ENCODE results near the gene EMX1.

The EMX1 gene

DNA sequence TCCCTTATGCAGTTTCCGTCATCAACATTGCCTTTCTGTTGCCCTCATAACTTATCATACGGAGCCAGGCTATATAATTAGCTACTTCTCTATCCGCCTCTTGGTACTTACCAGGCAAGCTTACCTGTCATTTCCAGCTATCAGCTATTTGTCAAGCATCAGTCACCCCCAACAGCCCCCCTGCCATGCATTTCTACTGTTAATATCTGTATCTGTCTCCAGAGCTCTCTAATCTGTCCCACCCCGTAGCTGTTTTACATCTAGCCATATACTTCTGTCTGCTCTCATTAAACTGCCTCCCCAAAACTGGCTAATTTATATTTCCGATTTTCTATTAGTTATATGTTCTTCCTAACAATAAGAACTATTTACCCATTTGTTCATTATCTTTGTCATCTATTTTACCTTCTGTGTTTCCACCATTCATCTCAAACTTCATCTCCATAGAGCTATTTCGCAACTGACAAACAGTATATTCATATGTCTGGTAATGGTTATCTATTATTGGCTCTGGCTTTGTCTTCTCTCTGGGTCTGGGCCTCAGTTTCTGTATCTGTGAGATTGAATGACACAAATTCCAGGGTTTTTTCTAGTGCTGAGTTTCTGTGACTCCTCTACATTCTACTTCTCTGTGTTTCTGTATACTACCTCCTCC is 9.6 kb downstream of the EMX1 start:
- no peak for DNase-seq

DNA sequence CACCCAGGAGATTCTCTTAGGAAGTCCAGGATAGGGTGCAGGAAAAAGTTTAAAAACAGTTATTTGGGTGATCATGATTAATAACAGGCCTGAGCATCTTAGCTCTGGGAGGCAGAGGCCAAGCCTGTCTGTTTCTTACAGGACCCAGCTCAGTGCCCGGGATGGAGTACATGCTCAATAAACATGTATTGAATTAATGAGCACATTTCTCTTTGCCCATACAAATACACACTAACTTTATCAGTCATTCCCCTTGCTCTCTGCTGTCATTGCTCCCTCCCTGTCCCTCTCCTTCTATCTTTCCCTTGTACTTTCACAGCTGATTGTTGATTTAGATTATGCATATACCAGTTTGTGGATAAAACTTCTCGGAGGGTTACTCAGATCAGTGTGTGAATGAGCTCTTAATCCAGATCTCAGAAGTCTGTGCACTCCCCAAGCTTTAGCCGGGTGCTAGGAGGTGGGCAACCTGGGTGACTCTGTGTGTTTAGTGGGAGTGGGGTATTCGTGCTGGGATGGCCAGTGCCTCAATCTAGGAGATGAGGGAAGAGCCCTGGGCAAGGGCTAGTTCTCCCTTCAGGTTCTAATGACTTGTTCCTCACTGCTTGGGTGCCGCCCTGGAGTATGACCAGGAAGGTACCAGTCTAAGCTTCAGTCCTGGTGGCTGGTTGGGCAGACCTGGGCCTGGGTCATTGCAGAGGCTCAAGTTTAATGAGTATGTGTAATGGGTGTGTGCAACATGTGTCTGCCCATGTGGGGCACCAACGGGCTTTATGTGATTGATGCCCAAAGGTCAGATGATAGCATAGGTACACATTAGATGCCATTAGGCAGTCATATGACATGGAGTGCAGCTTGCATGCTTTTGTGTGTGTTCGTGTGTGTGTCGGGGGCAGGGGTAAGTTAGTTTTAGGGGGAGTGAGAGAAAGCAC is 10.6 kb downstream of the EMX1 start:
- no peak for DNase-seq

DNA sequence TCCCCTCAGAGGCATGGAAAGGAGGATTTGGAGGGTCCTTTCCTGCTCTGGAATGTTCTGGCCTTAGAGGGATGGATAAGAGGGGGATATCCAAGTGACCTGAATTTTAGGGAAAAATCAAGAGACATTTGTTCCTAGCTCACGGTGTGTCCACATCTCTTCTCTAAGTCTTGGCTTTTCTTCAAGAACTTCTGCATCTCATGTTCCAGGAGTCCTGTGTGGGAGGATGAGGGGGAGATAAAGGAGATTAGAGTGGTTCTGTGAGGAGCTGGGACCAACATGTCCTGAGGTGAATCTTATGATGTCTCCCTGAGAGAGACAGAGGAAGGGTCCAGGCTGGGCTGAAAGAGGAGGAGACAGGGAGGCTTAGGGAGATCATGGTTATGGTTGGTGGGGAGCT is 11.7 kb downstream of the EMX1 start:
- DNase-seq = no peak

DNA sequence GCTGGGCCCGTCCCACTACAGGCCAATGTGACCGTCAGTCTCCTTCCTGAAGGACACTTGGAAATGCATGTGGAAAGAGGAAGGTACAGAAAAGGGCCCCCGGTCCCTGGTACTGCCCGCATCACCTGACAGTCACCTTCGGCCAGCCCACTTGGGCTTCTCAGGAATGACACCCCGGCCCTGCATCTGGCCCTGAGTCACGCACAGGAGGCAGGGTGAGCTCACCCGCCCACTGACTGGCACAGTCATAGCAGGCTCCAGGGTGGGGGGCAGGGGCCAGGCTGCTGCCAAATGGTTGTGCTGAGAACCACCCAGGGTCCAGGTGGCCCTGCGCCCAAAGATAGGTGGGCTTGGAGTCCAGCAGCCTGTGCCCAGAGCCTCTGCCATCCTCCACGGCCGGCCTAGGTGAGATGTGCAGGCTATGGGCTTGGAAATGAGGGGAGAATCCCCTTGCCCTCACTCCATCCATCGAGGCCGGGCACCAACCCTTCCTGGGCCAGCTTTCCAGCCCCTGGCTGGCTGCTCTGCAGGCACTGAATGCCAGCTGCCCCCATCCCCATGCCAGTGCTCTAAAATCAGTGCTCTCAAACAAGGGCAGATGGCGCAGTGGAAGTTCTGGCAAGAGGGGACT is 14.1 kb downstream of the EMX1 start:
- DNase-seq = peak; percentile 29

DNA sequence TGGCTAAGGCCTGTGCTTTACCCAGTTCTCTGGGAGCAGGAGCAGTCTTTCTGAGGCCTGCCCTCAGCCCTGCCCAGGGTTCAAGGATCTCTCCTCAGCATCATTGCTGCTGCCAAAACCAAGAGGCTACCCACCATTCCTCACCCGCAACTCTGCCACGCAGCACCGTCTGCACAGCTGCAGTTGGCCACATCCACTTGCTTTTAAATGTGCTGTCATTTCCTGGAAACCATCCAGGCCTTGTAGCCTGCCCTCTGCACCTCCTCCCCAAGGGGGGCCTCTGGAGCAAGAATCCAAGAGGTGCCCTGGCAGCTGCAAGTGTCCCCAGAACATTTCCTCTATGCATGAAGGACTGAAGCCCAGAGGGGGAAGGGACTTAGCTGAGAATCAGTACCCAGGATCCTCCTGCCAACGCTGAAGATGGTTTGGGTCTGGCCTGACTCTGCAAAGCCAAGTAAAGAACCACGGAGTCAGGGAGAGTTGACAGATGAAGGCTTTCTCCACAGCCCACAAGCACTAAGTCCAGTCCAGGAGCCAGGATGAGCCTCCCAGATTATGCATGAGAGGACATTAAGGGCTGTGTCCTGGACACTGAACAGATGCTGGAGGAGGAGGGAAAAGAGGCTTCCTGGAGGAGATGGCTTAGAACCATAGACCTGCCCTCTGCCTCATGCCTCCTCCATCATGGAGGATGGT is 14.9 kb downstream of the EMX1 start:
- peak; percentile 9 for DNase-seq

DNA sequence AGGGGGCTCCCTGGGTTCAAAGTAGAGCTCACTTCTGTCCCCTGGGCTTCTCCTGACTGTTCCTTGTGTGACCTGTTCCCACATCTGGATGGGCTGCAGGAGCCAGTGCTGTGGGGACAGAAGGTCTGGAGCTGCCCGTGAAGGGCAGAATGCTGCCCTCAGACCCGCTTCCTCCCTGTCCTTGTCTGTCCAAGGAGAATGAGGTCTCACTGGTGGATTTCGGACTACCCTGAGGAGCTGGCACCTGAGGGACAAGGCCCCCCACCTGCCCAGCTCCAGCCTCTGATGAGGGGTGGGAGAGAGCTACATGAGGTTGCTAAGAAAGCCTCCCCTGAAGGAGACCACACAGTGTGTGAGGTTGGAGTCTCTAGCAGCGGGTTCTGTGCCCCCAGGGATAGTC is 15.5 kb downstream of the EMX1 start:
- no peak for DNase-seq

DNA sequence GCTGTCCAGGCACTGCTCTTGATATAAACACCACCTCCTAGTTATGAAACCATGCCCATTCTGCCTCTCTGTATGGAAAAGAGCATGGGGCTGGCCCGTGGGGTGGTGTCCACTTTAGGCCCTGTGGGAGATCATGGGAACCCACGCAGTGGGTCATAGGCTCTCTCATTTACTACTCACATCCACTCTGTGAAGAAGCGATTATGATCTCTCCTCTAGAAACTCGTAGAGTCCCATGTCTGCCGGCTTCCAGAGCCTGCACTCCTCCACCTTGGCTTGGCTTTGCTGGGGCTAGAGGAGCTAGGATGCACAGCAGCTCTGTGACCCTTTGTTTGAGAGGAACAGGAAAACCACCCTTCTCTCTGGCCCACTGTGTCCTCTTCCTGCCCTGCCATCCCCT is 15.9 kb downstream of the EMX1 start:
- no peak for DNase-seq

DNA sequence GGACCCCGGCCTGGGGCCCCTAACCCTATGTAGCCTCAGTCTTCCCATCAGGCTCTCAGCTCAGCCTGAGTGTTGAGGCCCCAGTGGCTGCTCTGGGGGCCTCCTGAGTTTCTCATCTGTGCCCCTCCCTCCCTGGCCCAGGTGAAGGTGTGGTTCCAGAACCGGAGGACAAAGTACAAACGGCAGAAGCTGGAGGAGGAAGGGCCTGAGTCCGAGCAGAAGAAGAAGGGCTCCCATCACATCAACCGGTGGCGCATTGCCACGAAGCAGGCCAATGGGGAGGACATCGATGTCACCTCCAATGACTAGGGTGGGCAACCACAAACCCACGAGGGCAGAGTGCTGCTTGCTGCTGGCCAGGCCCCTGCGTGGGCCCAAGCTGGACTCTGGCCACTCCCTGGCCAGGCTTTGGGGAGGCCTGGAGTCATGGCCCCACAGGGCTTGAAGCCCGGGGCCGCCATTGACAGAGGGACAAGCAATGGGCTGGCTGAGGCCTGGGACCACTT is 16.4 kb downstream of the EMX1 start:
- no peak for DNase-seq

DNA sequence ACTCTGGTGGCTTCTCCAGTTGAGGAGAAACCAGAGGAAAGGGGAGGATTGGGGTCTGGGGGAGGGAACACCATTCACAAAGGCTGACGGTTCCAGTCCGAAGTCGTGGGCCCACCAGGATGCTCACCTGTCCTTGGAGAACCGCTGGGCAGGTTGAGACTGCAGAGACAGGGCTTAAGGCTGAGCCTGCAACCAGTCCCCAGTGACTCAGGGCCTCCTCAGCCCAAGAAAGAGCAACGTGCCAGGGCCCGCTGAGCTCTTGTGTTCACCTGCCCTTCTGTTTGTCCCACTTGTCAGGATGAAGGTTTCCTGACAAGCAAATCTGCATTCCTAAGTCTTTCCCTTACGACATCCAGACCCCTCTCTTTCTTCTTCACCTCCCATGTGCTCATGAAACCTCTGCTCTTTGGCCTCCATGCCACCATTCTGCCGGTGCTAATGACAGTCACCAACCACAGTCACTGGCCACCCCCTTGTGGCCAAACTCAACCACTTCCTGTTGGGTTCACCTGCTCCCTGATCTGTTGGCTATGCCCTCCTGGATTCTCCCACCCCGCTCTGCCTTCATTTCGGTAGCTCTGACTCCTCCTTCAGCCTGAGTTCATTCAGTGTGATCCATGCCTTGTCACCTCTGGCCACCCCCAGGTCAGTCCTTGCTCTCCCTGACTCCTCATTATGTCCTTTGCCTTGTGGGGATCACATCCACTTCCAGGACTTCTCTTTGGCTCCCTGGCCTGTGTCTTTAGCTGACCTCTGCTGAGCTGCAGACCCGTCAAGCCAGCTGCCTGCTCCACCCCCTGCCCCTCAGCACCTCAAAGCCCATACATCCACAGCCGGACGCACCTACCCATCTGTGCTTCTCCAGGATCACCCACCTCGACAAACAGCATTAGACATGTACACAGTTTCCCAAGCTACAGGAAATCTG is 17.6 kb downstream of the EMX1 start:
- DNase-seq = no peak

DNA sequence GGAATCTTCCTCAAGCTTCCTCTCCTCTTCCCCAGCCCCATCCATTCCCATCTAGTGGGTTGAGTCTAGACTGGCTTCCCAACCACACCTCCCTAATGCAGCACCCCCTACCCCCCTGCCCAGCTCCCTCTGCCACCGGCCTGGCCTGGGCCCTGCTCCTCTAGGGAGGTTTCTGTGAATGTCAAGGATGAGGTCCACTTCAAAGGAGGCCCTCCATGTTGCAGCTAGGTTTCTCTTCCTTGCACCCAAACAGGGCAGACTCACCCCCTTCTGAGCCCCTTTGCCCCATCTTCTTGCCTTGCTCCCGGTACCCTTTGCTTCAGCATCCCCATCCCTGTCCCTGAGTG is 18.3 kb downstream of the EMX1 start:
- DNase-seq = no peak

DNA sequence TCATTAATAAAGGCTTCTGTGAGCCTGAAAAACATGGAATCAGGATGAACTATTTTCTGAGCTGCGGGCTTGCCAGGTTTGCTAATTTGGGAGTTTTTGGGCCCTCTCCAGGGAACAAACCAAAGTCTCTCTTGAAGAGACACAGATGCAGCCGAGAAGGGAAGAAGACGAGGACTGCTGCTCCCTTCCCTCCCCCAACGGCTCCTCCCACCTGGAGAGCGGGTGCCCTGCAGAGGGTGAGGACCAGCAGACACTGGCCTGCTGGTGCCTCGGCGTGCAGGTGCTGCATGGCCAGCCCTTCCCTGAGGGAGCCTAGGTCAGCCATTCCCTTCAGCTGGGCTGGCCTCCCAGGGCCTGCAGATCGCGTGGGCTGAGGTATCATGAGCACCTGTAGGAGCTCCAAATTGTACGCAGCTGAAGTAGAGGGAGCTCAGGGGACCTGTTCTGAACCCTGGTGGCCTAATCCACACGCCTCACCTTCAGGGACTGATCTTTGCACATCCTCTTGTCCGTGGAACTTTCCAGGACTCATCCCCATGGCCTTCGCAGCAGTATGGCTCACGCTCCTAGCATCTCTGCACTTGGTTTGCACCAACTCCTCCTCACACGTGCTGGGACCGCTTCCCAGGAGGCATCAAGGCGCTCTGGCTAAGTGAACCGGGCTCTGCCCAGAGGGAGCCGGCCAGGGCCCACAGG is 19.5 kb downstream of the EMX1 start:
- no peak for DNase-seq

DNA sequence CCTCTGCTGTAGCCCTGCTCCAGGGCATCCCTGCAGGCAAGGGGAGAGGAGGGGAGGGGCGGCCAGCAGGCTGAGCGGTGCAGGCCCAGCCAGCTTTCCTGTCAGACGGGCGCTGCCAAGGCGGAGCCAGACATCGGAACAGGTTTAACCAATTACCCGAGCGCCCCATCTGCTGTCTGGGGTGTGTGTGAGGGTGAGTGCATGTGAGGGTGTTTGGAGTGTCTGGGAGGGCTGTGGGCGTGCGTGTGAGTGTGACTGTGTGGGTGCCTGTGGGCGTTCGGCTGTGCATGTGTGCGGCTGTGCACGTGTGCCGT is 20.0 kb downstream of the EMX1 start:
- no peak for DNase-seq

DNA sequence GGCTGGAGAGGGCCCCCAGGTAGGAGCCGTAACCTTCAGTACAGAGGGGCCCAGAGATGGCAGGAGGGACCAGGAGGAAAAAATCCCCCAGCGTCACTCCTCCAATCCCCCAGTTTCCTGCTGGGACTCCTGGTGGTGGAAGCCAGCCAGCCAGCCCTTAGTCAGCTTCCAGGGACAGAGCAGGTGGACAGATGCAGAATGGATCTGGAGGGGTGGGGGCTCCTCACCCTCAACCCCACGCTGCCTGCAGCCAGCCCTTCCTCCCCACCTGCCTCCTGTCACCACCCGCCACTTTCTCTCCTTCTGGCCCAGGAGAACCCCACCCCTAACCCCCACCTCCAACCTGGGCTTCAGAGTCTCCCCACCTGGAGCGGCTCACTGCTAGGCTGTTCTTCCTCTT is 21.1 kb downstream of the EMX1 start:
- no peak for DNase-seq

DNA sequence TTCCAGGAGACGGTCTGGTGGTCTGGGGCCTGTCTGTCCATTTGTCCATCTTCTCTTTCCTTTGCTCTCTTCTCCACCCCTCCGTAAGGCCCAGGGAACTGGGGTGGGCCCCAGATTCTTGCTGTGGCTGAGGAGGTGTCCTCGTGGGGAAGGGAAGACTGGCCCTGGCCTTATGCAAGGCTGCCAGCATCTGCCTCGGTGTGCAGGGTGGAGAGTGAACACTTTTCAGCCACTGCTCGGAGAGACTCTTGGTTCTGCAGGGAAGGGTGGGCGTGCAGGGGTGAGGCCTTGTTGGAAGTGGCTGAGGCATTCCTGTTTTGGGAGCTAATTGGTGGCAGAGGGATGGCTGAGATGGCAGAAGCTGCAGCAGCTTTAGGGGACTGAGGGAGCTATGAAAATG is 23.0 kb downstream of the EMX1 start:
- DNase-seq = no peak

DNA sequence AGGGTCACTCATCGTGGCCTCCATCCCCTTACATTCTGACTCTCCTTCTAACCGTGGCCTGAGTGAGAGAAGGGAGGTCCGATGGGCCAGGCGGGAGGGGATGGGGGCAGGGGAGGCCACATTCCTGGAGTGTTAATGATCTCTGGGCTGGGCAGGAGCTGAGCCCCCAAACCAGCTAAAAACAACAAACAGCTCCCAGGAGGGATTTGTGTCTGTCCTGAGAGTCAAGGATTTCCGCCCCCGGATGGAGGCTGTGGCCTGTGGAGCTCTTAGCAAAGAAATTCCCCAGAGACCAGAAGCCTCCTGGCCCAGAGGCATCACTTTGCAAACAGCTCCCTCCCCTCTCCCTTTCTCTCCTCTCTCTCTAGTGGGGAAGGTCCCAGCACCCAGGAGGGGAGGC is 23.5 kb downstream of the EMX1 start:
- DNase-seq = no peak

DNA sequence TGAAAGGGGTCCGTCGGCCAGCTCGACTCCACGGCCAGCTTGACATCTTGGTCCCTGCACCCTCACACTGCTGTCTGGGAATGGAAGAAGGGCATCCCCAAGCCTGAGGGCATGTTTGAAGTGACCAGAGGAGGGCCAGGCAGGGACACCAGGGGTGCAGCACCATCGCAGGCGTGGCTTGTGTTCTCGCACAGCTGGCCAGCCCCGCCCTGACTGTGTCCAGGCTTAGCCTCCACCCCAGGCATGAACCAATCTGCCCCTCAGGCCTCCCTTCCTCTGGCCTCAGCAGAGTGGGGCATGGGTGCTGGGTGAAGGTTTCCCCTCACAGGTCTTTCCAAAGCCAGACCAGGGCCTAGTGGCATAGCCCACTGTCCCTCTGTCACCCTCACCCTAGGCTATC is 25.0 kb downstream of the EMX1 start:
- DNase-seq = no peak

DNA sequence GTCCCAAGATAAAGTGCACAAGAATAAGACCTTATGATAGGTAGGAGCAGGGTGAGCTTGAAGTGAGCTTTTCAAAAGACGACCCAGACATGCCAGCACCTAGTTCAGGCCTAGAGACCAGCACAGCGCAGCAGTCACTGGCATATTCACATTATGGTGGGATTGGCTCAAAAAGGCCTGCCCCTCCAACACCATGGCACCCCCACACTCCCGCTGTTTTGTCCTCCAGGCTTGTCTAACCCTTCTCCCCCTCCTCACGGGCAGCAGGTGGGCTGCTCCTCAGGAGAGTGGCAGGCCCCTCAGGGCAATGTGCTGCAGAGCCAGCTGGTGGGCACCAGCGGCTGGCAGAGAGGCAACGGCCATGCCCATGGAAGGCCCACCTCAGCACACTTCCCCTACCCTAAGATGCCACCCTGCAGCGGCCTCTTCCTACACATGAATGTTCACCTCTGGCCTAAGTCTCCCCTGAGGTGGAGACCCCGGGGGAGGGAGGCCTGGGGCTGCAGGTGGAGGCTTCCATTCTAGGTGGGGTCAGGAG is 25.6 kb downstream of the EMX1 start:
- DNase-seq = no peak

DNA sequence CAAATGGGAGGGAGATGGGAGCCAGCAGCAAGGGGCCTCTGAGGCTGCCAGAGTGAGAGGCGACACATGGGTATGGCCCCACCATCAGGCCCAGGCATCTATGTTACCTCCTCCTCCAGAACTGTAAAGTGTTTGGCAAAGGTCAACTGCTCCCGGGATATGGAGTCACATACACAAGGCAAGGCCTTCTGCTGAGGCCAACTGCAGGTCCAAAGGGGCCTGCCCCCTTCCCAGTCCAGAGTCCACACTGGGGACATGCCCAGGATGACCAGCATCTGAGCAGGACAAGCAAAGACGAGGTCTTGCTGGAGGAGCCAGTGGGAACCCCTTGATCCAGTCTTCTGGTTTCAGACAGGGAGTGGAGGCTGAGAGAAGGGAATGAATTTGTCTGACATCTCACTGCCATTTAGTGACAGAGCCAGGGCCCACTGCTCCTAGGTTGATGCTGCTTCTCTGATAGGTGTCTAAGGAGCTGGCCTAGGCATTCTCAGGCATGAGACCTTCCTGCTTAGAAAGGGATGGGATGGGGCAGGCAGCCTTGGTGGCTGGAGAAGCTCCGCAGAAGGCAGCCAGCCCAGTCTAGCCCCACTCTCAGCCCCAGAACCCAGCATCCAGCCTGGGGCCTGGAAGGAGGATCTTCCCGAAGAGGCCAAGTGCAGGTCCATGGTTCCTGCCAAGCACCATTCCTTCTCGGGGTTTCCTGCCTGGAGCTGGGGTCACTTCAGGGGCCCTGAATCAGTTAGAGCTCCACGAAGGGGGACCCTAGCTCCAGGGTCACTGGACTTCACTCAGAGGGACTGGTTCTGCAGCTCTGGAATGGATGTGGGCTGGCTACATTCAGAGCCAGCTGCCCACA is 26.4 kb downstream of the EMX1 start:
- DNase-seq = no peak

DNA sequence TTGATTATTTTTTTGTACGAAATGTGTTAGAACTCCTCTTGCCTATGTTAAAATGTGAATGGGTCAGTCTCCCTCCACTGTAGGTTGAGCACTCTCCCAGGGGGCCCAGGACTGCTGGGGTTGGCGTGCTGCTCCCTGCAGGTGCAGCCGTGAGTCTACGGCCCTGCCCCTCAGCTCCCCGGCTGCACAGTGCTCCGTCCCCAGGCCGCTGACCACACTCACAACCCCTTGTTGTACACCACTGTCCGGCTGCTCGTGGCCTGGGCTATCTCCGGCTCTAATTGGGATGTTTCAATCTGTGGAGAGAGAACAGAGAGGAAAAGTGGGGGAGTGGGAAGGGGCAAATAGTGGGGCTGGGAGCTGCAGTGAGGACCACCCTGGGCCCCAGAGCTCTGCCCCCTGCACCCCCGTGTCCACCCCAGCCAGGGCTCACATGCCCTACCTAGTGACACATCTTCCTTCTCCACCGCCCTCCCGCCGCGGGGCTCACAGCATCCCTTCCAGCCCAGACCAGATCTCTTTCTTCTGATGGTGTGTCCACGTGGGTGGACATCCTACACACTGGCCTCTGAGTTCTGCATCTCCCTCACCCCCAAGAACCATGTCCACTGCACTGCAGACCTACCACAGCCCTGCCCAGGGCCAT is 27.6 kb downstream of the EMX1 start:
- no peak for DNase-seq

DNA sequence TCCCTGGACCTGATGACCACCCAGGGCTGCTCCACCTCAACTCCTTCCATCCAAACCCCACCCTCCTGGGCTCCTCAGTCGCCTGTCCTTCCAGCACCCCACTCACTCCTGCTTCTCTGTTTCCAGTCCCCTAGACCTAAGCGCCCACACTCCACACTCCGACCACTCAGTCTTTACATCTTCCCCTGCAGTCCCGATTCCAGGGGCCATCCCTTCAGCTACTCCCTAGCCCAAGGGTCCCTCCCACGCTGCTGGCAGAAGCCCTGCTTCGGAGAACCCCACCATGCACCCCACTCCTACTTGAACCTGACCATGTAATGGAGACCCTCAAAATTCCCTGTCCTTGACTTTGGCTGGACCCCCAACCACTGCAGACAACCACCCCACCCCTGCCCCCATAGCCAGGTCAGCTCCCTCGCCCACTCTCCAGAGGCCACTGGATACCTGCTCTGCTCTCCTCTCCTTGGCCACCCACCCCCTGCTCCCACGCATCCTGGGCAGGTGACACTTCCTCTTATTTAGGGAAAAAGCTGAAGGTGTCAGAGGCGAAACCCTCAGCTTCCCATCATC is 28.2 kb downstream of the EMX1 start:
- DNase-seq = no peak
